Head of caudate nucleus (tissue), 42 donors: ENCODE data around the gene WDR45B.
A peak's percentile ranks its signal among the peaks of the same experiment; 100 is the strongest.

Source experiments
- DNase-seq, 42 donors: peaks; one replicate each; pipeline versions ENCODE4 v3.0.0 to v3.0.0-alpha.2; 2020 to 2021; ENCODE audit warnings: mixed read lengths in 7 of 42
- intact Hi-C: fragments of 100-400 bp; cut with DNase I; formaldehyde crosslinking; loops from one replicate; pipeline ENCODE4 v1.15.0; 2022

WDR45B gene

GRCh38 chr17:82648165-82648668, at the start of gene WDR45B:
WDR45B (minus strand) TSS chr17:82648444; CDS start chr17:82648340, 104 bp downstream.
- intact Hi-C loops: loop anchor here (5.0 kb wide), 1 partner anchor 49 kb away; the partner anchor contains the start of gene RAB40B
- peak; percentile 91 to 99 (median 96) for DNase-seq

GRCh38 chr17:82697808-82698064, 49.5 kb upstream of the WDR45B start:
- DNase-seq: no peak
- intact Hi-C loops: loop anchor here (2.0 to 5.0 kb wide), 2 partner anchors 39 to 50 kb away; partner anchors contain the start of gene WDR45B

GRCh38 chr17:82696916-82697807, 48.9 kb upstream of the WDR45B start:
- intact Hi-C loops: loop anchor here (5.0 kb wide), 1 partner anchor 50 kb away; the partner anchor contains the start of gene WDR45B
- peak in 41 of 42 donors; percentile 53 to 89 (median 74) for DNase-seq

GRCh38 chr17:82696259-82696658, 48.0 kb upstream of the WDR45B start:
- DNase-seq: no peak
- intact Hi-C loops: loop anchor here (5.0 kb wide), 1 partner anchor 49 kb away; the partner anchor contains the start of gene WDR45B

GRCh38 chr17:82694647-82695046, 46.4 kb upstream of the WDR45B start:
- no peak for DNase-seq
- intact Hi-C loops: loop anchor here (5.0 kb wide), 1 partner anchor 47 kb away; the partner anchor contains the start of gene WDR45B

- intact Hi-C loops: no loop called here
- DNase-seq: no peak
These were observed 45.1 kb upstream of the WDR45B start for GRCh38 chr17:82693168-82693867.

GRCh38 chr17:82692268-82692667, 44.0 kb upstream of the WDR45B start:
- intact Hi-C loops: no loop called here
- no peak for DNase-seq

- intact Hi-C loops: no loop called here
- DNase-seq: no peak
These were observed 43.5 kb upstream of the WDR45B start for GRCh38 chr17:82691714-82692113.

GRCh38 chr17:82690786-82691489, 42.7 kb upstream of the WDR45B start:
- peak in 39 of 42 donors; percentile 40 to 90 (median 75) for DNase-seq
- intact Hi-C loops: no loop called here

GRCh38 chr17:82689077-82689476, 40.8 kb upstream of the WDR45B start:
- no peak for DNase-seq

GRCh38 chr17:82687871-82688270, 39.6 kb upstream of the WDR45B start:
- intact Hi-C loops: no loop called here

More at GRCh38 chr17:82689077-82689476, 40.8 kb upstream of the WDR45B start:
- intact Hi-C loops: no loop called here

GRCh38 chr17:82687375-82687861, 39.2 kb upstream of the WDR45B start:
- DNase-seq: peak in 39 of 42 donors; percentile 40 to 91 (median 70)
- intact Hi-C loops: no loop called here

More at GRCh38 chr17:82687871-82688270, 39.6 kb upstream of the WDR45B start:
- DNase-seq: no peak

GRCh38 chr17:82686366-82687324, 38.4 kb upstream of the WDR45B start:
- intact Hi-C loops: no loop called here
- no peak for DNase-seq

GRCh38 chr17:82685291-82685690, 37.0 kb upstream of the WDR45B start:
- DNase-seq: no peak
- intact Hi-C loops: no loop called here

- no peak for DNase-seq
- intact Hi-C loops: no loop called here
These were observed 36.1 kb upstream of the WDR45B start for GRCh38 chr17:82684228-82684841.

- intact Hi-C loops: no loop called here
These were observed 35.3 kb upstream of the WDR45B start for GRCh38 chr17:82683534-82683933.

GRCh38 chr17:82681547-82681946, 33.3 kb upstream of the WDR45B start:
- no peak for DNase-seq

More at GRCh38 chr17:82683534-82683933, 35.3 kb upstream of the WDR45B start:
- DNase-seq: no peak

More at GRCh38 chr17:82681547-82681946, 33.3 kb upstream of the WDR45B start:
- intact Hi-C loops: no loop called here
